ENCODE measurements around the gene MAP4K5.
"Not testable (repeated sequence)": the region's sequence is repeated elsewhere in the genome, so short reads cannot be mapped to it uniquely, and the experiment has no call there.

MAP4K5 gene

DNA sequence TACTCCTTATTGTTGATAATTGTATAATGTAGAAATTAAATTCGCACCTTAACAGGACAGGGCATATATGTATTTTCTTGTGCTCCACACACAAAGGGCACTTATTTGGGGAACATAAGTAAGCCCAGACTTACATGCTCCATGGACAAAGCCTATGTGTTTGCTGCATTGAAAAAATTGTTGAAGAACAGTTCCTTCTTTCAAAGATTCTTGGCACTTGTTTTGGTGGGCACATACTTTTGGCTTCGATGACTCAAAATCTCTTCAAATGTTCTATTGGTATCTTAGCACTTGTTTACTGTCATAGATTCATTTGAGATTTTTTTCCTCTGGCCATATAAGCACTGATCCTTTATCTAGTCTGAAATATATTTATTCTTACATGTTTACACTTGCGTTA is 1.4 kb upstream of the MAP4K5 start:
- no peak for DNase-seq (ENCODE audit: low read depth, low spot score)
- no peak overlapping the region for H3K4me3 ChIP-seq (ENCODE audit: low read length)

GRCh38 chr14:50533241-50533705 is 904 bp upstream of the MAP4K5 start:
- H3K4me3 ChIP-seq (ENCODE audit: low read length) = peak overlapping the region; percentile 78
- DNase-seq (ENCODE audit: low read depth, low spot score) = no peak

DNA sequence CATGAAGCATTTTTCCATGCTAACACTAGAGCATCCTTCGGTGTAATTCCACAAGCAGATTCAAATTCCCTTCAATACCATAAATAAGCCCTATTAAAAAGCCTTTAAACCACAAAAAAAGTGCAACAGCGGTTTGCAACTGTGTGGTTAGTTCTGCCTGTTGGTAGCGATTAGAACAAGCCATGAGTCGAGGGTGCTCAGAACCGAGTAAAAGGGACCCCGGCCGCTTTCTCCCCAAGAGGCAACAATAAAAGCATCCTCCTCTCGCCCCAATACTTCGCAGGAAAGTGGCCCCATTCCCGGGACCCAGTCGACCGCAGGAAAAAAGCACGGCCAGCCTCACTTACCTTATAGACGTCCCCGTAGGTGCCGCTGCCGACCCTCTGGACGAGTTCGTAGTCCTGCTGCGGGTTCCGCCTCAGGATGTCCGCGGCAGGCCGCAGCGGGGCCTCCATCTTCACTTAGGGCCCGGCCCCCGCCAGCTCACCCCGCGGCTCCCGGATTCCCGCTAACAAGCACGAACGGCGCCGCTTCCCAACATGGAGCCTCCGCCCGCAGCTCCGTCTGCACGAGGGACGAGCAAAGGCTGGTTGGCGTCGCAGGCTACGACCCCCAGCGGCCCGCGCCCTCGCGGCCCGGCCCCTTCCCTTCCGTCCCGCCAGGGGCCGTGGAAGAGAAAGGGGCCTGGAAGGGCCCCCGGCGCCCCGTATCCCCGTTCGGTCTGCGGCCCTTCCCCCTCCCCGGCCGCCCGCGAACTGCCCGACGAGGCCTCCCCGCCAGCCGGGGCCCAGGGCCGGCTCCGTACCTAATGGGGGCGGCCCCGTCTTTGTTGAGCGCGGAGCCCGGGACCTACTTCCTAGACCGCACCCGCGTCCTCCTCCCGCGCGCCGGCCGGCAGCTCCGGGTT is 521 bp downstream of the MAP4K5 start:
- DNase-seq (ENCODE audit: low read depth, low spot score) = no peak

GRCh38 chr14:50530794-50531365 is 1.5 kb downstream of the MAP4K5 start:
- H3K4me3 ChIP-seq (ENCODE audit: low read length) = peak overlapping the region; percentile 78
- DNase-seq (ENCODE audit: low read depth, low spot score) = no peak

More for the DNA sequence above, 521 bp downstream of the MAP4K5 start:
- H3K4me3 ChIP-seq (ENCODE audit: low read length) = peak overlapping the region; percentile 78

DNA sequence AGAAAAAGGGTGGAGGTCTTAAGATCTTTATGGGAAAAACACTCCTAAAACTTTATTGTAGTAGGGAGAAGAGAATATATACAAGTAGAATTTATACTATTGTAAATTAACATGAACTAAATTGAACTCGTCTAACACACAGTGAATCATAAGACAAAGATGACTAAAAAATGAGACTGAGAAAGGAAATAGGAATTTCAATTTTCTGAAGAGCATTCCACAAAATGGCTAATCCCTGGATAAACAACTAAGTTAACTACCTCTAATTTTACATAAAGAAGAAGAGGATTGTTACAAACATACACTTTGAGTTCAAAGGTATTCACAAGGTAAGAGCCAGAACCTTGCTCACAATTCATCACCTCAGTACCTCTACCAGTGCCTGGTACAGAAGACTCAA is 2.0 kb downstream of the MAP4K5 start:
- no peak overlapping the region for H3K4me3 ChIP-seq (ENCODE audit: low read length)
- DNase-seq (ENCODE audit: low read depth, low spot score) = no peak

DNA sequence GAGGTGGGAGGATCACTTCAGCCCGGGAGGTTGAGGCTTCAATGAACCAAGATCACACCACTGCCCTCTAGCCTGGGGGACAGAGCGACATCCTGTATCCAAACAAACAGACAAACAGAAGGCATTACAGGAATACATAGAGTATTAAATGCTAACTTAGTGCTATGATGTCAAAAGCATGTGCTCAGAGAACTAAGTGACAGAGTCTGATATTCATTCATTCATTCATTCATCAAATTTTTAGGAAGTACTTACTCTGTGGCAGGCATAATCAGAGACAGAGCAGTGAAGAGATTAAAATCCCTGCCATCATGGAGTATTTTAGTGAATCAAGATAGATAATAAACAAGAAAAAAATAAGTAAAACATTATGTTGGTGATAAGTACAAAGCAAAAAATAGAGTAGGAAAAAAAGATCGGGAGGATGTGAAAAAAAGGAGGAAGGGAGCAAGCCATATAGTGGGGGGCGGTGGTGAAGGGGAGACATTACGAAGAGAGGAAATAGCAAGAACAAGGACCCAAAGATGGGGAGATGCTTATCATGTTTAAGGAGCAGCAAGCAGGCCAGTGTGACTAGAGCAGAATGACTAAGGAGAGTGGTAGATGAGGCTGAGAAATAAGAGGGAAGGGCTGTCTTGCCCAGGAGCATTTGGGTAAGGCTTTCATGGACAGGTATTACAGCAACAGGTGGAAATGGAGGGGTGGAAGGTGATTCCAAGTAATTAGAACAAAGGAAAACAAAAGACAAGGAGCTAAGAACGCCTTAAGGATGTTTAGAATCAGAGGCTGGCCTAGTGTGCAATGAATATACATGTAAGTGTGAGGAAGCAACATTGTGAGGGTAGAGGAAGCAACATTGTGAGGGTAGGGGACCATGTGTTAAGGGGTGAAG is 2.8 kb downstream of the MAP4K5 start:
- no peak for DNase-seq (ENCODE audit: low read depth, low spot score)
- H3K4me3 ChIP-seq (ENCODE audit: low read length) = no peak overlapping the region

- DNase-seq (ENCODE audit: low read depth, low spot score) = no peak
- no peak overlapping the region for H3K4me3 ChIP-seq (ENCODE audit: low read length)
Observed at GRCh38 chr14:50528000-50528399, 4.4 kb downstream of the MAP4K5 start.

DNA sequence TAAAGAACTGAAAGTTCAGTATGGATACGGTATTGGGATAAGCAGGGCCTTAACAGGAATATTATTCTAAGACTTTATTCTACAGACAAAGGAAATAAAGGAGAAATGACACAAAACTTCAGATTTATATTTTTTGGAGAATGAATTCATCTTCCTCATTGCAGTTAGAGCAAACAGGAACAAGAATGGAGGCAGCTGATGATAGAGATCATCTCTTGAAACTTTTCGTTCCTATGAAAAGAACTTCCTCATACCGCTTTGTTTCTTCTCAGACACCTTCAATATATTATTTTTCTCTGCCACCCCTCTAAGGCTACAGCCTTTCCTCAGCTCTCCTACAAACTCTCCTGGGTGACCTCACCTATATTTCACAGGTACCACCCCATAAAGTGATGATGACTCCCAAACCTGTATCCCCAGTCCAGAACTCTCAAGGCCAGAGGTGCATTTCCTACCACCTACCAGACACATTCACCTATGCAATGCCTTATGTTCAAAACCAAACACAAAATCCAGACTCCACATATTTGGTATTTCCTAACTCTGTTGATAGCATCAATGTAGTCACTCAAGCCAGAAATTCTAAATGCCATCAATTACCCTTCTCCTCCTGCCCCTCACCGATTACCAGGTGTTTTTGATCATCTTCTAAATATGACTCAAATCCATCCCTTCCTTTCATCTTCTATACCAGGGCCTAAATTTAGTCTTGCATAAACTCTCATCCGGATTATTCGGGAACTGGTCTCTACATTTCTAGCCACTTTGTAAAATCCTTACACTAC is 7.4 kb downstream of the MAP4K5 start:
- H3K4me3 ChIP-seq (ENCODE audit: low read length) = no peak overlapping the region
- DNase-seq (ENCODE audit: low read depth, low spot score) = no peak

GRCh38 chr14:50524060-50524459 is 8.3 kb downstream of the MAP4K5 start:
- H3K4me3 ChIP-seq (ENCODE audit: low read length) = no peak overlapping the region
- DNase-seq (ENCODE audit: low read depth, low spot score) = no peak

DNA sequence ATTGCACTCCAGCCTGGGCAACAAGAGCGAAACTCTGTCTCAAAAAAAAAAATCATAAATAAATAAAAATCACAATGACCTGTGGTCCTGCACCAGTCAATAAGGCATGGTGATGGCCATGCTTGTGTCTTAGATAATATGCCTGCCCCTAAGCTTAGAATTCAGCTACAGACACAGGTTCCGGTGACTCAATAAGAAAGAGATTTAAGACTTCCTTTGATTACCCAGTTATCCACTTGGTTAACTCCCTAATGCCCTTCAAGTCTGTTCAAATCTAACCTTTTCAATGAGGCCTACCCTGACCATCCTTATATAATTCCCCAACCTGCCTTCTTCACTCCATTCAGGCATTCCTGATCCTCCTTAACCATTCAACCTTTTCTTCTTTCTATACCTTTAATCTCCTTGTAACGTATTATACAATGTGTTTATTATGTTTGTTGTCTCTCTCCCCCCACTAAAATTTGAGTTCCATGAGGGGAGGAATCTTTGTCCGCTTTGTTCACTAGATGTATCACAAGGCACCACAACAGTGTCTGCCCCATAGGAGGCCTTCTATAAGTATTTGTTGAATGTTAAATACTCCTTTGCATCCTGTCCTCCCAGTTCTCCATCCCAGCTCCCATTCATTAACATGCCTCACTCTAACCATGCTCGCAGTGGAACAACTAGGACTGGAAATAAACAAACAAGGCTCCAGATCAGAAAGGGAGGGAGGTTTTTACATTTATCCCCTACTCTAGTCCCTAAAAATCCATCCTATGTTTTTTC is 8.9 kb downstream of the MAP4K5 start:
- DNase-seq (ENCODE audit: low read depth, low spot score) = no peak
- no peak overlapping the region for H3K4me3 ChIP-seq (ENCODE audit: low read length)

DNA sequence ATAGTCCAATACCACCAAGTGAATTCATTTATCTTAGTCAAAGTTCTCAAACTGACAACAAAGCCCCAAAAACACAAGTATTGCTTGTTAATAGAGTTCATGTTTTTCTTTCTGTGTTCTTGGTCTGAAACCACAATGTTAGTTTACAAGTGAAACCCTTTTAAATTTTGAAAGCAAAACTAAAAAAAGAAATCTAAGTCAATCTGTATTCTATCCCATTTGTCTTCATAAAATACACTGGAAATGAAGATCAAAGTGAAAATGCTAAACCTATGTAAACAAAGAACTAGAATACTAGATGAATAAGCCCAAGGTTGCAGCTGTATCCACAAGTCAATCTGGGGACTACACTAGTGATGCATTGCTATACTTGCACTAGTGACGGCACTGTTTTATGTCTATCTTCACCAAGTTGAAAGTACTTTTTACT is 10.4 kb downstream of the MAP4K5 start:
- no peak for DNase-seq (ENCODE audit: low read depth, low spot score)
- H3K4me3 ChIP-seq (ENCODE audit: low read length) = no peak overlapping the region

GRCh38 chr14:50520947-50521815 is 11.2 kb downstream of the MAP4K5 start:
- H3K4me3 ChIP-seq (ENCODE audit: low read length) = no peak overlapping the region

GRCh38 chr14:50516091-50516490 is 16.3 kb downstream of the MAP4K5 start:
- no peak for DNase-seq (ENCODE audit: low read depth, low spot score)
- no peak overlapping the region for H3K4me3 ChIP-seq (ENCODE audit: low read length)

More at GRCh38 chr14:50520947-50521815, 11.2 kb downstream of the MAP4K5 start:
- no peak for DNase-seq (ENCODE audit: low read depth, low spot score)

GRCh38 chr14:50512463-50512862 is 19.9 kb downstream of the MAP4K5 start:
- H3K4me3 ChIP-seq (ENCODE audit: low read length) = no peak overlapping the region
- no peak for DNase-seq (ENCODE audit: low read depth, low spot score)

DNA sequence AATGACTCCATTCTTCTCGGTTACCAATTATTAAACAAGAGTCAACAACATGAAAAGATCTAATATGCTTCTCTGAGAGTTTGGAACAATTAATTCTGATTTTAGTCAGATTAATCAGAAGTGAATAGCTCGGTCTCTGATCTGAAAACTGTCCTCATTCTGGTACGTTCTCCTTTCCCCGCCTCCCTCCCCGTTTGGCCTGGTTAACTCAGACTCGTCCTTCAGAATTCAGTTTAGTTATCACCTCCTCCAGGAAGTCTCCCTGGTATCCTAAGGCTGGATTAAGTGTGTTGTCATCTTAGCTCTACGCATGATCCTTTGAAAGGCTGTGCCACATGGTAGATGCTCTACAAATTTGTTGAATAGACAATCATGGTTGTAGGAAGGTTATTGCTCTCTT is 22.2 kb downstream of the MAP4K5 start:
- no peak overlapping the region for H3K4me3 ChIP-seq (ENCODE audit: low read length)
- DNase-seq (ENCODE audit: low read depth, low spot score) = no peak

GRCh38 chr14:50507078-50507477 is 25.3 kb downstream of the MAP4K5 start:
- not testable (repeated sequence) for H3K4me3 ChIP-seq (ENCODE audit: low read length); DNase-seq (ENCODE audit: low read depth, low spot score)

DNA sequence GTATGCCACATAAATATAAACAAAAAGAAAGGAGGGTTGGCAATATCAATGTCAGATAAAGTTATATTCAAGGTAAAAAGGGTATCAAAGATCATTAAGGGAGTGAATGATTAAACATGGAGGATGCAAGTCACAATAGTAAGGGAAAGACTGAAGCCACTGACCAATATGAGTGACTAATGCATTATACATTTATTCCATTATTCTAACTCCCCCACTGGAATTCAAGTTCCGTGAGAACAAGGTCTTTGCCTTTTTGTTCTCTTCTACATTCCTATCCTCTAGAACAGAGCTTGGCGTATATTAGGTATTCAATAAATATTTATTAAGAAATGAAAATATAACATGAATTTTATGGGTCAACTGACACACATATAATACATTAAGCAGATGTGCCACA is 30.7 kb downstream of the MAP4K5 start:
- no peak for DNase-seq (ENCODE audit: low read depth, low spot score)
- H3K4me3 ChIP-seq (ENCODE audit: low read length) = no peak overlapping the region
